COLO668 (cell line): ENCODE data around the gene RTKN.
A peak's percentile ranks its signal among the peaks of the same experiment; 100 is the strongest.
"Not testable (repeated sequence)": the region's sequence is repeated elsewhere in the genome, so short reads cannot be mapped to it uniquely, and the experiment has no call there.

Source experiments
- DNase-seq: peaks from one replicate; lab custom pipeline; 2025; ENCODE audit not compliant: unreplicated experiment; lab: John Stamatoyannopoulos, UW

The RTKN gene

GRCh38 chr2:74441690-74442482, at the start of gene RTKN:
RTKN (minus strand) TSS chr2:74441937; CDS start chr2:74441816, 121 bp downstream.
- peak; percentile 88 for DNase-seq

- no peak for DNase-seq
Measured at GRCh38 chr2:74489906-74490305, 48.2 kb upstream of the RTKN start.

- no peak for DNase-seq
Measured at GRCh38 chr2:74488643-74489481, 47.1 kb upstream of the RTKN start.

- no peak for DNase-seq
Measured at GRCh38 chr2:74486141-74486540, 44.4 kb upstream of the RTKN start.

- not testable (repeated sequence) for DNase-seq
Measured at GRCh38 chr2:74483675-74484164, 42.0 kb upstream of the RTKN start.

- peak; percentile 92 for DNase-seq
Measured at GRCh38 chr2:74482801-74483674, 41.3 kb upstream of the RTKN start, which contains the start of the genes CCDC142 and TTC31. CCDC142 (minus strand) TSS chr2:74482998; CDS start chr2:74482837, 161 bp downstream. TTC31 (plus strand) TSS chr2:74483081; CDS start chr2:74483096, 15 bp downstream.

GRCh38 chr2:74481961-74482800, 40.4 kb upstream of the RTKN start:
- peak; percentile 73 for DNase-seq

GRCh38 chr2:74481431-74481830, 39.7 kb upstream of the RTKN start:
- DNase-seq = no peak

- peak; percentile 15 for DNase-seq
Measured at GRCh38 chr2:74474899-74475298, 33.2 kb upstream of the RTKN start.

- no peak for DNase-seq
Measured at GRCh38 chr2:74474481-74474880, 32.7 kb upstream of the RTKN start.

GRCh38 chr2:74472945-74473258, 31.2 kb upstream of the RTKN start:
- DNase-seq = no peak

- DNase-seq = peak; percentile 95
Measured at GRCh38 chr2:74472086-74472944, 30.6 kb upstream of the RTKN start, which contains the start of gene MRPL53. MRPL53 (minus strand) TSS chr2:74472680; CDS start chr2:74472660, 20 bp downstream.

- DNase-seq = no peak
Measured at GRCh38 chr2:74471332-74472065, 29.8 kb upstream of the RTKN start.

GRCh38 chr2:74470742-74471141, 29.0 kb upstream of the RTKN start:
- DNase-seq = not testable (repeated sequence)

- DNase-seq = peak; percentile 25
Measured at GRCh38 chr2:74464406-74464805, 22.7 kb upstream of the RTKN start.

- DNase-seq = no peak
Measured at GRCh38 chr2:74462786-74463105, 21.0 kb upstream of the RTKN start.

- DNase-seq = no peak
Measured at GRCh38 chr2:74462054-74462785, 20.5 kb upstream of the RTKN start.
